T-helper 22 cell (primary cell): ENCODE measurements around the gene IPCEF1.
"Not testable (repeated sequence)": the region's sequence is repeated elsewhere in the genome, so short reads cannot be mapped to it uniquely, and the experiment has no call there.

ENCODE experiments used
- DNase-seq: peaks from one replicate; pipeline ENCODE4 v3.0.0-alpha.2; 2020; ENCODE audit warnings: low read depth

Gene IPCEF1

GRCh38 chr6:154371281-154371680, 14.7 kb upstream of the IPCEF1 start:
- no peak for DNase-seq

GRCh38 chr6:154370545-154370944, 13.9 kb upstream of the IPCEF1 start:
- no peak for DNase-seq

- DNase-seq, result no peak
These were observed 11.5 kb upstream of the IPCEF1 start for GRCh38 chr6:154367839-154368695.

GRCh38 chr6:154367336-154367735, 10.7 kb upstream of the IPCEF1 start:
- no peak for DNase-seq

DNA sequence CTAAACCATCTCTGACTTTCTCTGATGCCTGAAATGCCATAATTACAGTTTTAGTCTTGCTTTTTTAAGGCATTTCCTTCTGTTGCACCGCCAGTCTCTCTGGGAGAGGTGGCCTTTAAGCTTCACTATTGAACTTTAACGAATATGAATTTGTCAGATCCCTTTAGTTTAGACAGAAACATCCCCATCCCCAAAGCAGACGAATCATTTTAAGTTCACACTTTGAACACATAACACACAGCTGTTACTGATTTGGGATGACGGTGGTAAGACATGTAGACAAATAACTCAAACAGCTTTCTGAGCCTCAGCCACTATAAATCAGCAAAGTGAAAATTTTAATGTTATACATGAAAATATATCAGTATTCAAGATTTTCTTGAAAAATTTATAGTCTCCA, 7.2 kb upstream of the IPCEF1 start:
- no peak for DNase-seq

- DNase-seq, result no peak
These were observed 4.9 kb upstream of the IPCEF1 start for GRCh38 chr6:154361476-154361875.

GRCh38 chr6:154360476-154360875, 3.9 kb upstream of the IPCEF1 start:
- no peak for DNase-seq

DNA sequence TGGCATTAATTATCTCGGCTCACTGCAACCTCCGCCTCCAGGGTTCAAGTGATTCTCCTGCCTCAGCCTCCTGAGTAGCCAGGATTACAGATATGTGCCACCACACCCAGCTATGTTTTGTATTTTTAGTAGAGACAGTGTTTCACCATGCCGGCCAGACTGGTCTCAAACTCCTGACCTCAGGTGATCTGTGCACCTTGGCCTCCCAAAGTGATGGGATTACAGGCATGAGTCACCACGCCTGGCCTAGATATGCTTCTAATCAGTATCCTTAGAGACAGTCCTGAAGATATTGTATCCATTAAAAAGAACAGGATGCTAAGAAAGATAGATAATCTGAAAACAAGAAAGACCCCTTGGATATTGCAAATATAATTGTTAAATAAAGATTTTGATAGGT, 3.1 kb upstream of the IPCEF1 start:
- no peak for DNase-seq

DNA sequence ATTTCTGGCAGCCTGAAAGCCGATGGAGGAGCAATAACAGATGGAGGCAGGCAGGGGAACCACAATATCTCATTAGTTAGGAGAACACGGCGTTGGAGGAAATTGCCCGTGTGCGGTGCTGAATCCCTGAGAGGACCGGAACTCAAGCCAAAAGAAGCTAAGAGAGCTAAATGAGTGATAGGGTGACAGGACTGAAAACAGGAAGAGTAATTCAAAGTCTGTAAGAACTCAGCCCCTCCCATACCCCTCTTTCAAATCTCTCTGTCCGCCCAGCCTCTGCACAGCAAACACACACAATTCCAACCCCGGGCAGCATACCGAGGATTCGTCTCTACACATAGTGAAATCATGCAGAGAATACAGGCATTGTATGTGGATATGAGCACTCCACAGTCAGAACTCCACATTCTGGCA, 2.6 kb upstream of the IPCEF1 start:
- no peak for DNase-seq

GRCh38 chr6:154358019-154358545, 1.5 kb upstream of the IPCEF1 start:
- no peak for DNase-seq

DNA sequence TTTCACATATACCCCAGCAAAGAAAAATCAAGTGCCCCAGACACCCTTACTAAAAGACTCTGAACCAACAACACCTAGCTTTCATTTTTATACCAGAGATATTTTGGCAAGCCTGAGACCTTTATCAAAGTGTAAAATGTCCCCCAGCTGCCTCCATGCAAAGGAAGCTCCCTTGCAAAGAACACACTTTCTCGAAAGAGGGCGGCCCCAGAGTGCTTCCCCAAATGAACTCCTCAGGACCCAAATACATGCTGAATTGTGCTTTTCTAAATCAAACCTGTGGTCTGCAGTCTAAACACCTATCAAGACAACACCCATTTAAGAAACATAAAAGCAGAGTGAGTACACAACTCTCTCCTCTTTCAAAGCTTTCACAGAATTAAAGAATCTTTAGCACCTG, 490 bp downstream of the IPCEF1 start:
- DNase-seq, result no peak

DNA sequence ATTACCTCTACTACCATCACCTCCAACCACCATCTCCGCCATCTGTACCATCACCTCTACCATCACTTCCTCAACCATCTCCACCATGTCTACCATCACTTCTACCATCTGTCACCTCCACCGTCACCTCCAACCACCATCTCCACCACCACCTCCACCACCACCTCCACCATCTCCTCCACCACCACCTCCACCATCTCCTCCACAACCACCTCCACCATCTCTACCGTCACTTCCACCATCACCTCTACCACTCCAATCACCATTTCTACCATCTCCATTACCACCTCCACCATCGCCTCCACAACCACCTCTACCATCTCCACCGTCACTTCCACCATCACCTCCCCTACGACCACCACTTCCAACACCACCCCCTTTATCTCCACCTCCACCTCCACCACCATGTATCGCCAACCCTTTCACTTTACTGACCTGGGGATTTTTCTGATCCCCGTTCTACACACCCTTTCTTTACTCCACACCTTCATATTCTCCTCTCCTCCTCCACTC, 2.3 kb downstream of the IPCEF1 start:
- DNase-seq, result no peak

- DNase-seq, result no peak
These were observed 3.0 kb downstream of the IPCEF1 start for GRCh38 chr6:154353626-154354025.

- DNase-seq, result no peak
These were observed 3.6 kb downstream of the IPCEF1 start for GRCh38 chr6:154352898-154353585.

DNA sequence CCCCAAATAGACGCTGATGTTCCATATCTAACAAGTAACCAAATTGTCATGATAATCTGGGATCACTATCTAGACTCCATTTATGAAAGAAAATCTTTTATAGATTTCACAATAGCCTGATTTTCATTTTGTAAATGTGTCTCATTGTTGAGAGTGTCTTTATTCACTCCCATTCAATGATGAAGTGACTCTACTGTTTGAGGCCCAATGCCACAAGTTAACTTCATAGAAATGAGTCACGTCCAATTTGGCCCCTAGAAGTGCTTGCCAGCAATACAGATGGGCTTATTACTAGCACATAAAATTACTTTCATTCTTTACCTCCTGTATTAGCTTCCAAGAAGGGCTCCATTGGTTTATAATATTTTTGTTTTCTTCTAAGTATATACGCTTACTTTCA, 6.3 kb downstream of the IPCEF1 start:
- no peak for DNase-seq

DNA sequence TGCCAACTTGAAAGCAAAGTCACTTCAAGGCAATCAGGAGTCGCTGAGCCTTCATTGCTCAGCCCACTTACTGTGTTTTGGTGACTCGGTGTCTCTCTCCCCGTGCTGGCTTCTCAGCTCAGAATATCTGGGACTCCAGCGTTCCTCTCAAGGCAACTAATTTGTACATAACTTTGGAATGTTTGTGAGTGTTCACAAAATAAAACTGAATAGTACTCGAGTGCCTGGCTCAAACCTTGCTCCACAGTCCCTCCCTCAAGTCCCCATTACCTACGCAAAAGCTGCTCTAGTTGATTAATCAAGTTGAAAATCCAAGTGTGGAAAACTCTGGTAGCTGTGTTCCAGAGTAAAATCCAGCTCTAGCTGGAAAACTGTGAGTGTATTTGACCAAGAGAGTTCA, 8.6 kb downstream of the IPCEF1 start:
- no peak for DNase-seq

GRCh38 chr6:154345811-154346210, 10.8 kb downstream of the IPCEF1 start:
- DNase-seq, result no peak

- no peak for DNase-seq
These were observed 12.9 kb downstream of the IPCEF1 start for GRCh38 chr6:154343473-154344308.

DNA sequence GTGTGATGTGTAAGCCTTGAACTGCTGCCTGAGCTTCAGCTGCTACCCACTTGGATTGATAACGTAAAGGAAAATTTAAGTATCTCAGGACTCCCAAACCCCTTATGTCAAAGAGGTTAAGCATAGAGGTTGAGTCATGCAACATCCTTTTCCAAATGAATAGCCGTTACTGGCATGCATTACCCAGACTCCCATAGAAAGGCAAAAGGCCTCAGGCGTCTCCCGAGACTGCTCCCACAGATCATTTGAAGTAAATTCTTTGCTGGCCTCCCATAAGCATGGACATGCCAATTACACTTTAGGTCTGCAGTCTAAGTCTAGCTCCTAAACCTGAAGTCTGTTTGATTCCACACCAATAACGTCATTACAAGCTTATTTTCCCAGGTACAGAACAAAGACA, 14.7 kb downstream of the IPCEF1 start:
- DNase-seq, result no peak

DNA sequence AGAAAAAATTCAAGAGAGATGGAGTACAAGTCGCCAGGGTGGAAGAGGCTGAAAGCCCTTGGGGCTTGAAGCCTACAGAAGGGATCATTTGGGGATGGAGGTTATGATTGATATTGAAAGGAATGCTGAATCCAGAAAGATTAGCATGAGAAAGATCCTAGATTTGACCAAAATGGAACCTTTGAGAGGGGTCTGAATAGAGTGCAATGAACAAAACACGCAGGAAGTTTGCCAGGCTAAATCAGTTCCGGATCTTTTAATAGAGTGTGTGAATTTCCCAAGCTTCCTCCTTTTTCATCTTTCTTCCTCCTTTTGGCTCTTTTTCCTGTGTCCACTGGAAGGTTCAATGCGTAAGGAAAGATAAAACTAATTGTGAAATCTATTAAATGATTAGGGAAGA, 15.3 kb downstream of the IPCEF1 start:
- no peak for DNase-seq

DNA sequence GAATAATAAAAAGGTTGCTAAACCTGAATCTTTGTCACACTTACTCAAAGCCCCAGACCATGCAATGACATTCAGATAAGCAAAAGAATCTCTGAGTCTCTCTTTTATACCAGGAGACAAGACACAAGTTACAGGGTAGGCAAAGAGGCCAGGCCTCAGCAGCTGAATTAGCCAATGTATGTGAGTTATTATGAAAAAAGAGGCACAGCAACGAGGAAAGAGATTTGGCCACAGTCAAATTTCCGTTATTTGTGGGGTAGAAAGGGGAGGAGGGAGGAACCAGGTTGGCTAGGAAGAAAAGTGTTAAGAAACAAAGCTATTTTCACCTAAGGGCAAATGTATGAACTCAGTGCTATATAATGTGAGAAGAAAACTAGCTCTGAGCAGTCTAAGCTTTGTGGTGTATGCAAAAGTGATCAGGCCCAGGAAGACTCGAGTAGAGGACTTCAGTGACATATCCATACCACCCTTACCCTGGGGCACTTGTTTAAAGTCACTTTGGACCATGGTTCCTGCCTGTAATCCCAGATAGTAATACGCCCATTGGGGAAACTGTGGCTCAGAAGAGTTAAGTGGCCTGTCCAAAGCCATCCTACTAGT, 19.1 kb downstream of the IPCEF1 start:
- DNase-seq, result no peak

DNA sequence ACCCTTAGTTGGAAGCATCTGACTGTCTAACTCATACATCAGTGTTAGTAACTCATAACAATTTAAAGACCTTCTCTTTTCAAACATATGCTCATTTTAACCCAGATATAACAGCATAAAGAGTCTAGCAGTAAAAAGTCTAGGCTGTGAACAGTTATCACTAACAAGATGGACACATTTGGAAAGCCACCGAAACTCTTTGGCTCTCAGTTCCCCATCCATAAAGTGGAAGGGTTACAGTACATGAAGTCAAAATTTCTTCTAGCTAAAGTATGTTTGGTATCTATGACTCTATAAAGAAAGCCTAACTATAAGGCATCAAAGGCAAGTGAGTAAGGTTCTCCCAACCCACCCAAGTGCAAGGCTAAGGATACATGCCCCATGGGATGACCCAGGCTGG, 22.5 kb downstream of the IPCEF1 start:
- DNase-seq, result not testable (repeated sequence)
